CD8-positive, alpha-beta memory T cell (primary cell): ENCODE measurements around the gene SERTAD4. TPM values are rescaled to one million over a fixed set of nuclear protein-coding genes. Genes with fewer than 3 reads are reported as not detected.
"Not testable (repeated sequence)": the region's sequence is repeated elsewhere in the genome, so short reads cannot be mapped to it uniquely, and the experiment has no call there.

Source experiments
- CTCF ChIA-PET: fragments of 350-600 bp; sonication (Branson Sonifier 250); formaldehyde crosslinking; loops from one replicate; lab custom pipeline; 2021; ENCODE audit warnings: antibody characterized with exemption; lab: Charles Lee
- POLR2A ChIA-PET: fragments of 350-600 bp; sonication (Branson Sonifier 250); formaldehyde crosslinking; loops from one replicate; lab custom pipeline; 2021; ENCODE audit warnings: antibody characterized with exemption; lab: Charles Lee
- DNase-seq, 5 donors: peaks; one replicate each; pipeline versions ENCODE4 v3.0.0 to v3.0.0-alpha.2; 2020 to 2022; ENCODE audit warnings: mixed read lengths in 1 of 5
- H3K27ac ChIP-seq: one replicate; pipeline ENCODE4 v1.7.0; 2013; ENCODE audit warnings: low read depth, mild to moderate bottlenecking, low read length, moderate library complexity
- H3K27me3 ChIP-seq: 2 replicates; pipeline ENCODE4 v1.7.0; 2013; ENCODE audit warnings: low read length, mild to moderate bottlenecking; ENCODE audit not compliant: insufficient read depth, poor library complexity, severe bottlenecking
- H3K36me3 ChIP-seq: 2 replicates; pipeline ENCODE4 v1.7.0; 2013; ENCODE audit warnings: mild to moderate bottlenecking, low read length, moderate library complexity; ENCODE audit not compliant: insufficient read depth
- H3K4me1 ChIP-seq: 2 replicates; pipeline ENCODE4 v1.7.0; 2013; ENCODE audit warnings: mild to moderate bottlenecking, low read length, moderate library complexity; ENCODE audit not compliant: insufficient read depth
- H3K4me3 ChIP-seq: 2 replicates; pipeline ENCODE4 v1.7.0; 2013; ENCODE audit warnings: mild to moderate bottlenecking, low read length
- H3K9me3 ChIP-seq: 2 replicates; pipeline ENCODE4 v1.7.0; 2013; ENCODE audit warnings: mild to moderate bottlenecking, low read length
- H3K27ac Mint-ChIP-seq, 8 donors: one replicate each; pipeline ENCODE4 v1.8.0; 2020 to 2021; ENCODE audit warnings: mixed read lengths in 8 of 8, mild to moderate bottlenecking in 6 of 8, inconsistent platforms in 3 of 8, moderate library complexity in 3 of 8
- H3K27me3 Mint-ChIP-seq, 2 donors: one replicate each; pipeline ENCODE4 v1.8.0; 2020 to 2021; ENCODE audit warnings: mixed read lengths in 2 of 2, mild to moderate bottlenecking in 1 of 2, moderate library complexity in 1 of 2
- H3K36me3 Mint-ChIP-seq, 3 donors: one replicate each; pipeline ENCODE4 v1.8.0; 2020 to 2021; ENCODE audit warnings: mixed read lengths in 3 of 3, inconsistent platforms in 1 of 3, mild to moderate bottlenecking in 1 of 3
- H3K4me1 Mint-ChIP-seq, 3 donors: one replicate each; pipeline ENCODE4 v1.8.0; 2020 to 2021; ENCODE audit warnings: mixed read lengths in 3 of 3, inconsistent platforms in 1 of 3, mild to moderate bottlenecking in 1 of 3
- H3K4me3 Mint-ChIP-seq, 7 donors: one replicate each; pipeline ENCODE4 v1.8.0; 2020 to 2021; ENCODE audit warnings: mixed read lengths in 7 of 7, mild to moderate bottlenecking in 6 of 7, moderate library complexity in 4 of 7, inconsistent platforms in 2 of 7
- H3K9me3 Mint-ChIP-seq, 5 donors: one replicate each; pipeline ENCODE4 v1.8.0; 2020 to 2022; ENCODE audit warnings: mixed read lengths in 5 of 5, mild to moderate bottlenecking in 3 of 5, moderate library complexity in 2 of 5, inconsistent platforms in 1 of 5
- polyA plus RNA-seq: library from polyadenylated mRNA; unstranded; fragments of 300-500 nt; fragmentation: Illumina TruSeq; gene quantifications from one replicate; pipeline ENCODE4 v1.2.3, GENCODE V29; 2021
- total RNA-seq, 2 experiments: library from RNA; stranded (reverse); gene quantifications; one replicate each; pipeline ENCODE4 v1.2.3, GENCODE V29; 2021

Gene SERTAD4
- not detected for total RNA-seq
- not detected for polyA plus RNA-seq

DNA sequence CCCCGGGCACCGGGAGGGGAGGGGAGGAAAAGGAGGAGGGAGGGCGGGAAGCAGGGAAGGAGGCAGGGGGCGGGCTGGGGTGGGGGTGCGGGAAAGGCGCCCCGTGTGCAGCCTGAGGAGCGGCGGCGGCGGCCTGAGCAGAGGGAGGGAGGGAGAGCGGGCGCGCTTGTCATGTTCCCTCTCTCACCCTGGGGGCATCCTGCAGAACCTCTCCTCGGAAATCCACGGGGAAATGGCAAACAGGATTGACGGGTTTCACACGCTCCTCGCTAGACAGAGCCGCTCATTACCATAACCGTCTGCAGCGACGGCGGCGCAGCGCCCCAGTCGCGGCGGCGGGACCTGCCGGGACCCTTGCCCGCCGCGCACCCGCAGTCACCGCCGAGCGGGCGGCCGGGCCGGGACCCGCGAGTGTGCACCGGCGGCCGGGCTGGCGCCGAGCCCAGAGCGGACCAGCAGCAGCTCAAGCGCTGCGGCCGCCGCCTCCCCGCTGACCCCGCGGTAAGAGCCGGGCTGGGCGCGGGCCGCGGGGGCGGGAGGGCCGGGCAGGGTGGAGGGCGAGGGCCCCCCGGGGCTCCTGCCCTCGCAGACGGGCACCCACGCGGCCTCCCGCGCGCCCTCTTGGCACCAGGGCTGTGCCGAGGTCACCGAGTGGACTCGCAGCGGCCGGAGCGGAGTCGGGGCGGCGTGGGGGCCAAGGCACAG, at the start of gene SERTAD4:
SERTAD4 (plus strand) TSS at position 286 of the 705 bp plus-strand sequence. CDS start 5,165 bp downstream, outside the sequence.
- no peak within 1 kb of the TSS for H3K4me3 ChIP-seq
- H3K27ac ChIP-seq, result no peak within 1 kb of the TSS
- POLR2A ChIA-PET, result no interaction called here
- Mint-ChIP-seq H3K9me3 (peaks cover 0 to 4% (median 0%) of the 10 kb centered on the region in 5 donors), H3K27ac (no peak within 1 kb of the TSS), H3K4me1 (peaks cover 9 to 13% (median 12%) of the 10 kb centered on the region in 3 donors), H3K4me3 (peak within 1 kb of the TSS; percentile 54 to 79 (median 67)), H3K27me3 (peaks cover 43 to 55% of the 10 kb centered on the region in 2 donors), H3K36me3 (no peaks in the 10 kb centered on the region)
- H3K27me3 ChIP-seq, result peaks cover 19% of the 10 kb centered on the region
- H3K4me1 ChIP-seq, result no peaks in the 10 kb centered on the region
- no peaks in the 10 kb centered on the region for H3K36me3 ChIP-seq
- no peaks in the 10 kb centered on the region for H3K9me3 ChIP-seq
- CTCF ChIA-PET, result no interaction called here
- DNase-seq, result no peak

DNA sequence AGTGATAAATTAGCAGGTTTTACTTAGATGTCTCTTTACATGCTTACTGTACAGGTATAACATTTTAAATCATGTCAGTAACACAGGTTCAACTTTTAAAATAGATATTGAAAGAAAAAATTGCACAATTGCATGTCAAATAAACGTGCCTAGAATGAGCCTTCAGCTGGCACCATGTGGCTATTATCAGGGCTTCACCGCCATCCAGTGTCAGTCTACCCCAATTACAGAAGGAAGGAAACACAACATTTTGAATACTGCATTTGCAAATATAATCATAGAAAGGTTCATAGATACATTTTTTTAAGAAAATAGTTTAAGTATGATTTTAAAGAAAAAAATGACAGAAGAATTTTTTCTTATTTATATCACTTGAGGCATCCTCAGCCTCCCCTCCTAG, 47.5 kb upstream of the SERTAD4 start:
- POLR2A ChIA-PET, result no interaction called here
- Mint-ChIP-seq H3K27me3 (peaks cover 0 to 8% of the 10 kb centered on the region in 2 donors), H3K27ac (no peak overlapping the region), H3K4me3 (no peak overlapping the region), H3K9me3 (no peaks in the 10 kb centered on the region), H3K36me3 (no peaks in the 10 kb centered on the region), H3K4me1 (no peaks in the 10 kb centered on the region)
- no peak overlapping the region for H3K27ac ChIP-seq
- H3K4me3 ChIP-seq, result no peak overlapping the region
- DNase-seq, result no peak
- H3K36me3 ChIP-seq, result no peaks in the 10 kb centered on the region
- H3K27me3 ChIP-seq, result no peaks in the 10 kb centered on the region
- CTCF ChIA-PET, result no interaction called here
- H3K4me1 ChIP-seq, result no peaks in the 10 kb centered on the region
- no peaks in the 10 kb centered on the region for H3K9me3 ChIP-seq

DNA sequence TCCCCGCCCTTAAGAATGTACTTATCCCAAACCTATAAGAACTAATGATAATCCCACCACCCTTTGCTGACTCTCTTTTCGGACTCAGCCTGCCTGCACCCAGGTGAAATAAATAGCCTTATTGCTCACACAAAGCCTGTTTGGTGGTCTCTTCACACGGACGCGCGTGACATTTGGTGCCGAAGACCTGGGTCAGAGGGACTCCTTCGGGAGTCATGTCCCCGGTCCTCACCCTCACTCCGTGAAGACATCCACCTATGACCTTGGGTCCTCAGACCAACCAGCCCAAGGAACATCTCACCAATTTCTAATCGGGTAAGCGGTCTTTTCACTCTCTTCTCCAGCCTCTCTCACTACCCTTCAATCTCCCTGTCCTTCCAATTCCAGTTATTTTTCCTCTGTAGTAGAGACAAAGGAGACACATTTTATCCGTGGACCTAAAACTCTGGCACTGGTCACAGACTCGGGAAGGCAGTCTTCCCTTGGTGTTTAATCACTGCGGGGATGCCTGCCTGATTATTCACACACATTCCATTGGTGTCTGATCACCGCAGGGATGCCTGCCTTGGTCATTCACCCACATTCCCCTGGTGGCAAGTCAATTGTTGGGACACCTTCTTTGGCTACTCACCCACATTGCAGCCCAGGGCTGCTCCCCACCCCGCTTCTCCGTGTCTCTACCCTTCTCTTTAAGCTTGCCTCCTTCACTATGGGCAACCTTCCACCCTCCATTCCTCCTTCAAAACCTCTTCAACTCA, 44.6 kb upstream of the SERTAD4 start:
- CTCF ChIA-PET, H3K36me3 Mint-ChIP-seq, DNase-seq, H3K27ac Mint-ChIP-seq, H3K4me1 ChIP-seq, H3K4me1 Mint-ChIP-seq, H3K27ac ChIP-seq, H3K9me3 ChIP-seq, H3K4me3 ChIP-seq, POLR2A ChIA-PET, H3K9me3 Mint-ChIP-seq, H3K4me3 Mint-ChIP-seq, H3K27me3 Mint-ChIP-seq, H3K36me3 ChIP-seq, H3K27me3 ChIP-seq: not testable (repeated sequence)

DNA sequence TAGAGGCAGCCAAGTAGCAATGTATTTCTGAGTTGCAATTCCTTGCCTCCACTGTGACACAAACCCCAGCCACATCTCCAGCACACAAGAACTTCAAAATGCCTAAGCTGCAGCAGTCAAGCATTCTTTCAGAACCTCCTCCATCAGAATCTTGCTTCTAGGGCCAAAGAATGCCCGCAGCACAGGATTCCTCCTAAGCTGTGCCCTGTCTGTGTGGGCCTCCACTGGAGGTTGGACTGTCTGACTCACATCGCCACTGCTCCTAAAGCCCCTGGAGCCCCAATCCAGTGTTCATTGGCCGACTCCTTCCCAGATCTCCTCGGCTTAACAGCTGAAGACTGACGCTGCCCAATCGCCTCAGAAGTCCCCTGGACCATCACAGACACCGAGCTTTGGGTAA, 43.2 kb upstream of the SERTAD4 start:
- Mint-ChIP-seq H3K4me1 (no peaks in the 10 kb centered on the region), H3K9me3 (no peaks in the 10 kb centered on the region), H3K36me3 (no peaks in the 10 kb centered on the region), H3K27ac (no peak overlapping the region), H3K27me3 (no peaks in the 10 kb centered on the region), H3K4me3 (no peak overlapping the region)
- ChIA-PET POLR2A (no interaction called here), CTCF (no interaction called here)
- H3K27me3 ChIP-seq, result no peaks in the 10 kb centered on the region
- no peaks in the 10 kb centered on the region for H3K4me1 ChIP-seq
- H3K9me3 ChIP-seq, result no peaks in the 10 kb centered on the region
- no peaks in the 10 kb centered on the region for H3K36me3 ChIP-seq
- H3K27ac ChIP-seq, result no peak overlapping the region
- no peak for DNase-seq
- no peak overlapping the region for H3K4me3 ChIP-seq

DNA sequence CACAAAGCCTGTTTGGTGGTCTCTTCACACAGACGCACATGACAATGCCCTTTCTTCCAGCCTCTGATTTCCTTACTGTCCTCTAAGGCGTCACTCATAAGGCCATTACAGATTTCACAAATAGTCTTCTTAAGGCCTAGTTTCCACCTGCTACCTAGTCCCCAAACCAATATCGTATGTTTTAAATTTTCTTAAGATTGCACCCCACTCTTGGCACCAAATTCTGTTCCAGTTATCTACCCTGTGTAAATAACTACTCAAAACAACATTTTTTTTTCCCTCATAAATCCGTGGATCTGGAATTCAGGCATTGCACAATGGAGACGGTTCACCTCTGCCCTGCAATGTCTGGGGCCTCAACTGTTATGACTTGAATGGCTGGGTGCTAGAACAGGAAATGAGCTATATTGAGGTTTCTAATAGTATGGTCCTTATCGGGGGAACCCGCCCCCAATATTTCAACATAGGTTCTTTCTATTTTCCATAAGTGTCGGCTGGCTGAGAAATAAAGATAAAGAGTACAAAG, 36.9 kb upstream of the SERTAD4 start:
- H3K4me1 ChIP-seq, result no peaks in the 10 kb centered on the region
- POLR2A ChIA-PET, result no interaction called here

DNA sequence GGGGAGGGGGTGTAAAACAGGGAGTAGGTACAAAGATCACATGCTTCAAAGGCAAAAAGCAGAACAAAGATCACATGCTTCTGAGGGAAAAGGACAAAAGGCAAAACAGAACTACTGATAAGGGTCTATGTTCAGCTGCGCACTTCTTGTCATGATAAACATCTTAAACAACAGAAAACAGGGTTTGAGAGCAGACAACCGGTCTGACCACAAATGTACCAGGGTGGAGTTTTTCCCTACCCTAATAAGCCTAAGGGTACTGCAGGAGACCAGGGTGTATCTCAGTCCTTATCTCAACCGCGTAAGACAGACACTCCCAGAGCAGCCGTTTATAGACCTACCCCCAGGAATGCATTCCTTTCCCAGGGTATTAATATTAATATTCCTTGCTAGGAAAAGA, 36.3 kb upstream of the SERTAD4 start:
- H3K27me3 ChIP-seq, H3K27ac ChIP-seq, DNase-seq, CTCF ChIA-PET, H3K9me3 ChIP-seq, H3K4me1 Mint-ChIP-seq, H3K36me3 ChIP-seq, H3K36me3 Mint-ChIP-seq, POLR2A ChIA-PET, H3K4me1 ChIP-seq, H3K4me3 Mint-ChIP-seq, H3K9me3 Mint-ChIP-seq, H3K4me3 ChIP-seq, H3K27ac Mint-ChIP-seq: not testable (repeated sequence)
- H3K27me3 Mint-ChIP-seq, result peaks cover 2 to 20% of the 10 kb centered on the region in 2 donors

More for the DNA sequence above, 36.9 kb upstream of the SERTAD4 start:
- no peaks in the 10 kb centered on the region for H3K4me1 Mint-ChIP-seq
- H3K4me3 ChIP-seq, result no peak overlapping the region
- H3K27ac Mint-ChIP-seq, result no peak overlapping the region
- H3K9me3 Mint-ChIP-seq, result peaks cover 0 to 6% (median 4%) of the 10 kb centered on the region in 5 donors
- H3K27me3 Mint-ChIP-seq, result peaks cover 2 to 16% of the 10 kb centered on the region in 2 donors
- no peak for DNase-seq
- CTCF ChIA-PET, result no interaction called here
- H3K36me3 Mint-ChIP-seq, result no peaks in the 10 kb centered on the region
- no peaks in the 10 kb centered on the region for H3K9me3 ChIP-seq
- H3K4me3 Mint-ChIP-seq, result no peak overlapping the region
- H3K27ac ChIP-seq, result no peak overlapping the region
- no peaks in the 10 kb centered on the region for H3K27me3 ChIP-seq
- no peaks in the 10 kb centered on the region for H3K36me3 ChIP-seq

DNA sequence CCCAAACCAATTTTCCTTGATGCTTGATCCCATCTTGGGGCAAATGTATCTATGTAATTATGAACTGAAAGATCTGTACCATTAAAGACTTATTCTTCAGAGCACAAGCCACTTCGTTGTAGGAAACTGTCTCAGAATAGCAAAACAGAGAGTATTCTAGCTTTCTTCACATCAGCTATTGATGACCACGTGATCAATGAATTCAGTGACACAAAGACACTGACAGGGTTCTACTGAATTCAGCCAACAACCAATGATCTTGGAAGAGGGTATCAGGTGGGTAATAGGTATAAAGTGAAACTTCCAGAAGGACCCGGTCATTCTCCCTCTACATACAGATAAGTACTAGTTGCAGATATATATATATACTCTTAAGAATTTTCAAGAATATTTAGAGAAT, 33.8 kb upstream of the SERTAD4 start:
- CTCF ChIA-PET, result no interaction called here
- no peak overlapping the region for H3K4me3 Mint-ChIP-seq
- no peak for DNase-seq
- Histone ChIP-seq H3K4me1 (no peaks in the 10 kb centered on the region), H3K9me3 (no peaks in the 10 kb centered on the region), H3K36me3 (no peaks in the 10 kb centered on the region), H3K27me3 (no peaks in the 10 kb centered on the region), H3K27ac (no peak overlapping the region), H3K4me3 (no peak overlapping the region)
- H3K36me3 Mint-ChIP-seq, result no peaks in the 10 kb centered on the region
- POLR2A ChIA-PET, result no interaction called here
- peaks cover 2 to 26% of the 10 kb centered on the region in 2 donors for H3K27me3 Mint-ChIP-seq
- no peak overlapping the region for H3K27ac Mint-ChIP-seq
- peaks cover 0 to 6% (median 4%) of the 10 kb centered on the region in 5 donors for H3K9me3 Mint-ChIP-seq
- H3K4me1 Mint-ChIP-seq, result no peaks in the 10 kb centered on the region

DNA sequence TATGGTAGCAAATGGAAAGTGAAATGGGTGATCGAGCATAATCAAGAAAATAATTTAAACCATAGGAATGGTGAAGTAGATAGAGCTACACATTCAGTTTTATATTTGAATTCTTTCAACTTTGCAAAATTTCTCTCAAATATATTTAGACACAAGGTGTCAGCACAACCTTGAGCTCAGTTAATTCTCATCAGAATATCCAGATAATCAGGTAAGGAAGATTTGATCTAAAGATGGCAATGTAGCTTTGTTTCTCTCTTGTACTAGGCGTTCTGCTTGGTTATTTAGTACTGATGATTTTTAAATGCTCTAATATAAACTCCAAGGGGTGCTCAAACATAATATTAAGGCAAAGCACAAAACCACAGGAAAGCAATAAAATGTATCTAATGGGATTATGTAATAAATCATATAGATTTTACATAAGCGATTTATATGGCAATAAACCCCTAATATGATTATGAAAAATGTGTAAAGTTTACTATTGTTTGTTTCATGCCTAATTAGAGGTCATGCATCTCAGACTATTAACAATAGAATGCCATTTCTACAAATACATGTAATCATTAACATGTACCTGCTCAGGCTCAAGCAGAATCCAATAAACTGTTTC, 32.4 kb upstream of the SERTAD4 start:
- Histone ChIP-seq H3K4me3 (no peak overlapping the region), H3K27me3 (no peaks in the 10 kb centered on the region), H3K27ac (no peak overlapping the region), H3K9me3 (no peaks in the 10 kb centered on the region), H3K36me3 (no peaks in the 10 kb centered on the region), H3K4me1 (no peaks in the 10 kb centered on the region)
- peaks cover 0 to 6% (median 4%) of the 10 kb centered on the region in 5 donors for H3K9me3 Mint-ChIP-seq
- no peak overlapping the region for H3K4me3 Mint-ChIP-seq
- peaks cover 2 to 33% of the 10 kb centered on the region in 2 donors for H3K27me3 Mint-ChIP-seq
- no peak for DNase-seq
- H3K27ac Mint-ChIP-seq, result no peak overlapping the region
- POLR2A ChIA-PET, result no interaction called here
- no peaks in the 10 kb centered on the region for H3K4me1 Mint-ChIP-seq
- CTCF ChIA-PET, result no interaction called here
- H3K36me3 Mint-ChIP-seq, result no peaks in the 10 kb centered on the region
